Activated T-cell treated with anti-CD3 and anti-CD28 coated beads, Interleukin-2, amount 50 U/mL, for 4 hours (primary cell): ENCODE data around the gene UBL4B. TPM values are rescaled to one million over a fixed set of nuclear protein-coding genes. Genes with fewer than 3 reads are reported as not detected.
"Not testable (repeated sequence)": the region's sequence is repeated elsewhere in the genome, so short reads cannot be mapped to it uniquely, and the experiment has no call there.

Experiments used
- ATAC-seq, 2 donors: fragments of 200-7000 bp; cut with Tn5 transposase; one replicate each; pipeline ENCODE4 v1.10.0; 2021
- DNase-seq: peaks from one replicate; pipeline ENCODE4 v3.0.0-alpha.2; 2020
- H3K27me3 Mint-ChIP-seq: one replicate; pipeline ENCODE4 v1.8.0; 2021; ENCODE audit warnings: low read depth, mixed read lengths
- H3K36me3 Mint-ChIP-seq: one replicate; pipeline ENCODE4 v1.8.0; 2022; ENCODE audit warnings: mixed read lengths; ENCODE audit not compliant: insufficient read depth
- H3K4me1 Mint-ChIP-seq: one replicate; pipeline ENCODE4 v1.8.0; 2021; ENCODE audit warnings: low read depth, mixed read lengths
- H3K4me3 Mint-ChIP-seq: one replicate; pipeline ENCODE4 v1.8.0; 2021; ENCODE audit warnings: mild to moderate bottlenecking, moderate library complexity, mixed read lengths
- H3K9me3 Mint-ChIP-seq: one replicate; pipeline ENCODE4 v1.8.0; 2021; ENCODE audit warnings: mixed read lengths
- total RNA-seq, 3 donors: library from RNA; stranded (reverse); gene quantifications; one replicate each; pipeline ENCODE4 v1.2.1, GENCODE V29; 2021

Gene UBL4B
- total RNA-seq, 3 donors from 2014 or later: not detected

DNA sequence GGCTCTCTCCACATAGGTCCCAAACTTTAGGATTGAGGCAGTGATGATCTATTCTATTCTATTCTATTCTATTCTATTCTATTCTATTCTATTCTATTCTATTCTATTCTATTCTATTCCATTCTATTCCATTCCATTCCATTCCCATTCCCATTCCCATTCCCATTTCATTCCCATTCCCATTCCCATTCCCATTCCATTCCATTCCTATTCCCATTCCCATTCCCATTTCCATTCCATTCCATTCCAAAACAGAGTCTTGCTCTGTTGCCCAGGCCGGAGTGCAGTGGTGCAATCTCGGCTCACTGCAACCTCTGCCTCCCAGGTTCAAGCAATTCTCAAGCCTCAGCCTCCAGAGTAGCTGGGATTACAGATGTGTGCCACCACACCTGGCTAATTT lies 32.2 kb upstream of the UBL4B start:
- not testable (repeated sequence) for H3K9me3 Mint-ChIP-seq, ATAC-seq, H3K36me3 Mint-ChIP-seq, DNase-seq, H3K4me3 Mint-ChIP-seq
- Mint-ChIP-seq H3K4me1 (peaks cover 11% of the 10 kb centered on the region), H3K27me3 (peaks cover 54% of the 10 kb centered on the region)

DNA sequence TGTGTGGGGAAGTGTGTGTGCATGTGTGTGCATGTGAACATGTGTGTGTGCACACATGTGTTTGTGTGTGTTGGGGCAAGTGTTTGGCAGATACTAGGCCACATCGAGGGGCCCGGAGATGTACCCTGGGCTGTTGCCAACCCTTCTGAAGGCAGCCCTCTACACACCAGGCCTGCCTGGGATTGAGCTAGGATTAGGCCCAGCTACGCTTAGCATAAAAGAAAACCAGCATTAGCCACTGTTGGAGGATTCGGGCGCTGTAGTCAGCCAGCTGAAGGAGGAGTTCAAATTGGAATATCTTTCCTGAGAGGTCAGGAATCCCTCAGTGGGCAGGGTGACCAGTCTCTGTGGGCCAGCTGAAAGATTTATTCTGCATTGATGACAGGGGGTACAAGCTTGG lies 31.2 kb upstream of the UBL4B start:
- Mint-ChIP-seq H3K4me1 (peaks cover 11% of the 10 kb centered on the region), H3K27me3 (peaks cover 58% of the 10 kb centered on the region), H3K4me3 (no peak overlapping the region), H3K9me3 (no peaks in the 10 kb centered on the region), H3K36me3 (peaks cover 4% of the 10 kb centered on the region)
- ATAC-seq (no peak), DNase-seq (no peak)

DNA sequence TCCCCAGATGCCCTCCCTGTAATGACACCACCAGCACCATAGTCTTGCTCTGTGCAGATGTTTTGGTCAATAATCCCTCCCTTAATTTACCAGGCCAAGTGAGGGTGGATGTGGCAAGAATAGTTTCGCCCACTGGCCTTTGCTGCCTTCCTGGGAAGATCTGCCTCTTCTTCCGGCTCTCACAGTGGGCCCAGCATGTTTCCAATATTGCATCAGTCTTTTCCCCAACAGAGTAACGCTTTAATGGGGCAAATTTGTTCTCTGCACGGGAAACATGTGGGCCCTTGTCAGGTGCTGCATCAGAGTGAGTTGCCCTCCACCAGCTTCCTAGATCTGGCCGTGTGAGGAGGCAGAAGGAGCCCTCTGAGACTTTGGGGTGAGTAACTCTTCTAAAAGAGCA lies 29.8 kb upstream of the UBL4B start:
- Mint-ChIP-seq H3K4me3 (peak overlapping the region; percentile 10), H3K4me1 (peaks cover 11% of the 10 kb centered on the region), H3K36me3 (peaks cover 4% of the 10 kb centered on the region), H3K9me3 (no peaks in the 10 kb centered on the region), H3K27me3 (peaks cover 65% of the 10 kb centered on the region)
- DNase-seq (no peak), ATAC-seq (no peak)

DNA sequence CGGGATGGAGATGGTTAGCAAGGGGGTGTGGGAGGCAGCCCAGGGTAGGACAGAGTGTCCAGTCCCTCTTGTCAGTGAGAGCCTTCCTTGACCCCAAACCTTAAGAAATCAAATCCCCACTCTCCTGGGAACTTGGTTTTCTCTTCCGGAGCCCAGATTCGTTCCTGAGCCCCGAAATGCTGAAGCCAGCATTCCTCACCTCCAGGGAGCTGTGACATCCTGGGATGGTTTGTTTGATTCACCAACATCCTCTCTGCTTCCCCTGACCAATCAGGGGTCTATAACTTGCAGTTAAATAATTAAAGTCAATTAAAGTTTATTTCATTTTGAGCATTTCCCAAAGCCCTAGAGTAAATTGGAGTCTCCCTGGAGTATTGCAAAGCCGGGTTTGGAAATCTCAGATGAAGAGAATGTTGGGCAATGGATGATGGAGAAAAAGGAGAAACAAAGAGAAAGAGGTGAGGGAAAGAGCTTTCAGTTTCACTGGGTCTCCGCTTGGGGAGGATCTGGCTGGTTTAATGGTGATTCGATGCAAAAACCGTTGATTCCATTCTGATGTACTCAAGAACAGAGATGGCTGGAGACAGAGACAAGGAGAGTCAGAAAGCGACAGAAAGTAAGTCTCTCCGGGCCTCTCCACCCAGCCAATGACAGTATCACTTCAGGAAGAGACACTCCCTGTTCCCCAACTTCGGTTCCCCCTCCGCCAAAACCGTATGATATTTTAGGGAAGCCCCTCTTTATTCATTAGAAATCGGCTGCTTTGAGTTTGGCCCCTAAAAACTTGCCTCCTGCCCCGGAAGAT lies 29.0 kb upstream of the UBL4B start:
- Mint-ChIP-seq H3K27me3 (peaks cover 71% of the 10 kb centered on the region), H3K4me3 (peak overlapping the region; percentile 81), H3K9me3 (no peaks in the 10 kb centered on the region), H3K4me1 (peaks cover 12% of the 10 kb centered on the region), H3K36me3 (peaks cover 4% of the 10 kb centered on the region)
- ATAC-seq (no peak), DNase-seq (no peak)

DNA sequence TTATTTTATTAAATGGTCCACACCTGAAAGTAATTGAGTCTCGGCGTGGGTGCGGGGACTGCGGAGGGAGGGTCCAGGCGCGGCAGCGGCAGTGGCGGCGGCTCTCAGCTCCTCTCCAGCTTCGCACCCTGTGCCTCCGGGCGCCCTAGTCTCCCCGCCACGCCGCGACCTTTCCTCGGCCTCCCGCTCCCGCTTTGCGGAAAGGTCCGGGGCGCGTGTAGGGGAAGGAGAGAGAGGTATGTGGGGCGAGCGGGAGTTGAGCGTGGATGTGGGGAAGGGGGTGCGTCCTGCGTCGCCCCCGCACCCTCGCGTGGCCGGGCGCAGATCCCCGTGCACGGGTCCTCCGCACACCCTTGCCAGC lies 28.4 kb upstream of the UBL4B start:
- H3K27me3 Mint-ChIP-seq: peaks cover 67% of the 10 kb centered on the region

DNA sequence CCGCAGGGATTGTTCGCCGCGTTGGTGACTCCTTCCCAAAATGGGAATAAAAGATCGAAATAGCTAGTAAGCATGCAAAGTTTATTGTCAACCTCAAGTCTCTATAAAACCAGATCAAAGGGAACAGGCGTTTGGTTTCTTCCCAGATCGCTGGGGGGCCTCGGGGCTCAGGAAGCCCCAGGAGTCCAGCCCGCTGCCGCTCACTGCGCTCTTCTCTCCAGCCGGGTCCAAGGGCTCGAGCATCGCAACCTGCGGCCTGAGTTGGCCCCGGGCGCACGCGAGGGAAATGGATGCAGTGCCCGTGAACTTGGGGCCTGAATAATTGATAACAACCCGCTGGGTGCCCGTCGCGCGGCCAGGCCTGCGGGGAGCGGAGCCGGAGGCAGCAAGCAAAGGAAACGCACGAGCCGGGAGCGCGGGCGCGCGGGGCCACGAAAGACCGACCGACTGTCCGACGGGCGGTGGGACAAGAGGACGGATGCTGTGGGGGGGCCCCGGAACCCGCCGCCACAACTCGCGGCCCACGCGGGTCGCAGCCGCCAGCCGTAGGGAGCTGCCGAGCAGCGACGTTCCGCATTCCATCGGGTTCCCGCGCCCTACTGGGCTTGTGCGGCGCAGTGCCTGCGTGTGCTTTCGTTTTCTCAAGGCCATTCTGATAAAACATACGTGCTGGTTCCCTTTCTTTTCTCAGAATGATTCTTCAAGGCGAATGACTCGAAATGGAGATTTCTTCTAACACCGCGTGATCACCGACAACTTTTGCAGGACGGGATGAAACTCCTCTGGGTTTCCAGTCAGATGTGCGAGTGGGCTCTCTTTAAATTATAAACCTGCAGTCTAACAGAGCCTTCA lies 27.8 kb upstream of the UBL4B start:
- peak; percentile 73 to 80 for ATAC-seq
- Mint-ChIP-seq H3K27me3 (peaks cover 69% of the 10 kb centered on the region), H3K9me3 (no peaks in the 10 kb centered on the region), H3K36me3 (peaks cover 4% of the 10 kb centered on the region), H3K4me1 (peaks cover 12% of the 10 kb centered on the region), H3K4me3 (peak overlapping the region; percentile 81)
- no peak for DNase-seq

More for the DNA sequence above, 28.4 kb upstream of the UBL4B start:
- peak overlapping the region; percentile 81 for H3K4me3 Mint-ChIP-seq
- DNase-seq: no peak
- peaks cover 4% of the 10 kb centered on the region for H3K36me3 Mint-ChIP-seq
- H3K9me3 Mint-ChIP-seq: no peaks in the 10 kb centered on the region
- ATAC-seq: peak in 1 of 2 donors; percentile 42
- peaks cover 12% of the 10 kb centered on the region for H3K4me1 Mint-ChIP-seq

DNA sequence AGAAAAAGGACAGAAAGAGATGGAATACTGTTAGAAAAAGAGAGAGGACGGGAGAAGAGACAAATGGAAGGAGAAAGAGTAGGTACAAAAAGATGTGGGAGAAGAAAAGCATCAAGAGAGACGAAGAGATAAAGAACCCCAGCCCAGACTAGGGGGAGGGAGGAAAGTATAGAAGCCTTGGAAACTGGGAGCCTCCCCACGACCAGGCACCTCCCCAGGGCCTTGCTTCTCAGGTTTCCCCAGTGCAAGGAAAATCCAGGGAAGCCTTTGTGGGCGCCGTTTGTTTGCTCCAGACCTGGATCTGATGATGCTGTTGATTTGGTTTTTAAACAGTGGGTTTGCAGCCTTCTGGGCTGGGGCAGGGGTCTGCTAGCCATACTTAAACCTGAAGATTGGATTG lies 26.6 kb upstream of the UBL4B start:
- DNase-seq (no peak), ATAC-seq (no peak)
- H3K27me3 Mint-ChIP-seq: peaks cover 67% of the 10 kb centered on the region
- H3K4me1 Mint-ChIP-seq: peaks cover 12% of the 10 kb centered on the region
- no peaks in the 10 kb centered on the region for H3K9me3 Mint-ChIP-seq
- no peak overlapping the region for H3K4me3 Mint-ChIP-seq
- H3K36me3 Mint-ChIP-seq: peaks cover 4% of the 10 kb centered on the region

DNA sequence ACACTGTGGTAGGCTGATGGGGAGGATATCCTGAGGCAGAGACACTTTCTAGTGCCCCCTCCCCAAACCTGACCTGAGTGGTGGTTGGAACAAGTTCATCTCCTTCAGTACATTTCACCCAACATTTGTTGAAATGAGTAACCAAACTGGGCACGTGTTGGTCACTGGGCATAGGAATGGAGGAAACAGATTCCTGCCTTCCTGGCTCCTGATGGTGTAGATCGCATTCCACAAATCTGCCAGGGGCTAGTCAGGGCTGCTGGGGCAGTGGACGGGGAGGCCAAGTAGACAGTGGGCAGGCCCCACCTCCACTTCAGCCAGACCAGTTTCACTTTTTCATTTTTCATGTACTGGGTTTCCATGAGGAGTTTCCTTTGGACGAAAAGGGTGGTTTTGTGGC lies 25.3 kb upstream of the UBL4B start:
- DNase-seq: no peak
- no peak for ATAC-seq
- no peak overlapping the region for H3K4me3 Mint-ChIP-seq
- H3K27me3 Mint-ChIP-seq: peaks cover 58% of the 10 kb centered on the region
- no peaks in the 10 kb centered on the region for H3K9me3 Mint-ChIP-seq
- H3K36me3 Mint-ChIP-seq: peaks cover 4% of the 10 kb centered on the region
- H3K4me1 Mint-ChIP-seq: peaks cover 12% of the 10 kb centered on the region

DNA sequence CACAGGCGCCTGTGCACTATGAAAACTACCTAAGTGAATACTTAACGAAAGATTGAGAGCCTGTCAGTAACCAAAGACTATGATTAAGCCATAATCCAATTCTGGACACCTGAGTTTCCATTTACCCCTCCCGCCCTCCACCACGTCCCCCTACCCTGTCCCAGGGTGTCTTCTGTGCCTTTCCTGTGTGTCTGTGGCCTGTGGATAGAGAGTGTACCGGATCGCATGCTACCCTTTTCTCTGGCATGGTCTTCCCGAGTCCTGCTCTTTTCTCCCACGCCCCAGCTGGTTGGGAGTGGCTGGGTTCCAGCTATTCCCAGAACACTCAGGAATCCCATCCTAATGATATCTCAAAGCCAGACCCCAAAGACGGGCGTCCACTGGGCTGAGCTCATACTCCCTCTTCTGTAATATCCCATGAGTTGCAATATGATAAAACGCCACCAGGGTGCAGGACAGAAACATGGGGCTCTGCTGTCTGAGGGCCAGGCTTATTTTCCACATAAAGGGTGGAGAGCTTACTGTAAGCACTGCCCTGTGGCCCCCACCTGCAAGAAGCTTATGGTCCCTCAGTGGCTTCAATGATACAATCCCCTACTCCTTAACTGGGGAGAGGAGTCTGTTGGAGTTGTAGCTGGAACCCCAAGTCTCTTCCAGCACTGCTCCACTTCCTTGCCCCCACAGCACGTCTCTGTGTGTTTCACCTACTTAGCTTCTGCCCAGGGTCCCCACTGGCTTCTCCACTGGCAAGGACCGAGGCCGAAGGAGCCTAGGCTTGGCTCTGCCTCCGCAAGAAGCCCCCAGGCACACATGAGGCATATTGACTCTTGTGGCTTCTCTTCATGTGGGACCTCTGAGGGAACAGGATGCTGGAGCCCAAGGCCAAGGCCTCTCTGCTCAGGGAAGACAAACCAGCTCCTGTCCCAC lies 24.2 kb upstream of the UBL4B start:
- Mint-ChIP-seq H3K27me3 (peaks cover 48% of the 10 kb centered on the region), H3K4me3 (no peak overlapping the region), H3K36me3 (peaks cover 4% of the 10 kb centered on the region), H3K4me1 (peaks cover 11% of the 10 kb centered on the region), H3K9me3 (no peaks in the 10 kb centered on the region)
- DNase-seq: peak; percentile 27
- peak; percentile 51 to 68 for ATAC-seq

DNA sequence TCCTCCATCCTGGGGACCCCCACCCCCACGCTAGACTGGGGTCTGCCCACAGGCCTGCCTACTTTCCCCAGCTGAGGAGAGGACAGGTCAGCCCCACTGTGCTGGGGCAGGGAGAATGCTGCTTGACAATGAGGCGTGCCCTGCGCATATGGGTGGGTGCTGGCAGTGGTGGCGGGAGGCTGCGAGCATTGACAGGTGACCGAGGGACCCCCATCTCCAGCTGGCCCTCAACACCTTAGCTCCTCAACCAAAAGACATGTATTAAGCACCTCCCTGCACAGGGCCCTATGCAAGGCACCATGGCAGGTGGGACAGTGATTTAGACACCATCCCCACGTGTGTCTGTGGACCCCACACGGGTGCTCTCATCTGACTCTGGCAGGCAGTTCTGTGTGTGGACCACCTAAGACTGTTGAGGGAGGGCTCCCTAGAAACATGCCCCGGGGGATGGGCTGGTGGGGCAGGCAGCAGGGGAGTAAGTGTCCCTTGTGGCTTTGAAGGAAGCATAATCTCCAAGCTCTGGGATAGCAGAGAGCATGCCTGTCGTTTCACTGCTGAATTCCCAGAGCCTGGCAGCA lies 23.4 kb upstream of the UBL4B start:
- H3K36me3 Mint-ChIP-seq: no peaks in the 10 kb centered on the region
- peaks cover 40% of the 10 kb centered on the region for H3K27me3 Mint-ChIP-seq
- no peak for DNase-seq
- ATAC-seq: no peak
- H3K4me3 Mint-ChIP-seq: no peak overlapping the region
- peaks cover 5% of the 10 kb centered on the region for H3K4me1 Mint-ChIP-seq
- no peaks in the 10 kb centered on the region for H3K9me3 Mint-ChIP-seq

DNA sequence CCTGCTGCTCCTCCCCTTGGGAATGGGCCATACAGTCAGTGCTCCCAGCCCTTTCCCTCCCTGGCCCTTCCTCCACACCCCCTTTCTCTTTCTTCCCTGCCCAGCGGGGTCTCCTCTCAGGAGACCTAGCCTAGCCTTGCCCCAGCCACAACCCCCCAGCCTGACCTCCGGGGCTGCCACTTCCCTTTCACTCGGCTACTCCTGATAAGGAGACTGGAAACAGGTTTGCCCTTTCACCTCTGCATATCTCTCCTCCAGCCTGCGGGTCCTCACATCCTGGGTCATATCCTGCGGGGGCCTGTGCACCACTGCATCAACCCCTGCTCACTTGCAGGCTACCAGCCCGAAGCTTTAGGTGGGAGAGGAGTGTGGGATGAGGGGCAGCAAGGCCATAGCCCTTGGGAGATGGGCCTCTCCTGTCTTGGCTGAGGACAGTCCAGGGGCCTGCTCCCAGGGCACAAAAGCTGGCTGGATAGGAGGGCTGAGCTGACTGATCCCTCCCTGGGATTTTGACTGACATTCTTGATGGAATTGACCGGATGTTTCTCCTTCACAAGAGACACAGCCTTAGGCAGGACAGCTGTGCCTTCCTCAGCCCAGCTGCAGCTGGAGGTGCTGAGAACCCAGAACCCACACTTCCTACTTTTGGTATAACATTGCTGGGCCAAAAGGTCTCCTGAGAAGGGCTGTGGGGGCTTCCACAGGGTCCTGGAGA lies 22.5 kb upstream of the UBL4B start:
- H3K4me1 Mint-ChIP-seq: peaks cover 1% of the 10 kb centered on the region
- H3K36me3 Mint-ChIP-seq: no peaks in the 10 kb centered on the region
- no peak for DNase-seq
- peaks cover 38% of the 10 kb centered on the region for H3K27me3 Mint-ChIP-seq
- no peak overlapping the region for H3K4me3 Mint-ChIP-seq
- H3K9me3 Mint-ChIP-seq: no peaks in the 10 kb centered on the region
- no peak for ATAC-seq

DNA sequence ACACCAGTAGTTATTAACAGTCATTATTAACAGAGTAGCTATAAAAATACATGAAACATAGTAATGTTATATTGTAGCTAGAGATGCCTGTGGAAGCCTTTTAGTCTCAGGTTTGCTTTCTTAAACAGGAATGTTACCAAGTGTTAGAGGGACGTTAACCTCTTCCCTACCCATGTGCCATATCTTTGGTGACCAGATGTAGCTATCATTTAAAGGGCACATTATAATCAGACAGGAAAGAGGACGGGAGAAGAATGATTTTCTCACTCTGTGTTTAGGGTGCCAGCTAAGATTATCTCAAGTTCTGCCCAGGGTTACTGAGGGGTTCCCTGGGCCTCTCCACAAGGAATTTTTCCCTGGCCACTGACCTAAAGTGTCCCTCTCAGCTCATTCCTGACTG lies 20.9 kb upstream of the UBL4B start:
- H3K36me3 Mint-ChIP-seq: no peaks in the 10 kb centered on the region

DNA sequence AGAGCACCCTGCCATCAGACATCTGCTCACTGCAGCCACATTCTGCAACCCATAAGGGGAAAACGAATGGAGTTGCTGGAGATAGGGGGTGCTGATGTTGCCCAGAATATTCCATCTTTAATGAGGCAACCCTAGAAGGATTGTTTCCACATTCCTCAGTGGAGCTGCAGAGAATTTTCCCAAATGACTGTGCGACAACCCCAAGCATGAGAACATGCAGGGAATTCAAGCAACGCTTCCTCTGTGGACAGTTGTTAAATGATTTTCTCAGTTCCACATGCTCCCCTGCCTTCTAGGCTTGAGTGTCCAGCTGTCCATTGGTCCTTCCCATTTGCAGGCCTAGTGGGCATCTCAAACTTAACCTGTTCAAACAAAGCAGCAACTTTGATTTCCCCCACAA lies 20.5 kb upstream of the UBL4B start:
- peaks cover 1% of the 10 kb centered on the region for H3K4me1 Mint-ChIP-seq
- DNase-seq: no peak
- peaks cover 23% of the 10 kb centered on the region for H3K27me3 Mint-ChIP-seq
- ATAC-seq: no peak
- no peaks in the 10 kb centered on the region for H3K36me3 Mint-ChIP-seq
- no peaks in the 10 kb centered on the region for H3K9me3 Mint-ChIP-seq
- no peak overlapping the region for H3K4me3 Mint-ChIP-seq

More for the DNA sequence above, 20.9 kb upstream of the UBL4B start:
- H3K27me3 Mint-ChIP-seq: peaks cover 27% of the 10 kb centered on the region
- H3K9me3 Mint-ChIP-seq: no peaks in the 10 kb centered on the region
- DNase-seq (no peak), ATAC-seq (no peak)
- no peak overlapping the region for H3K4me3 Mint-ChIP-seq
- H3K4me1 Mint-ChIP-seq: peaks cover 1% of the 10 kb centered on the region
